SIG-M5 (cell line): ENCODE results near the gene SDCCAG8.

Source experiments
- DNase-seq: peaks from one replicate; lab custom pipeline; 2025; lab: John Stamatoyannopoulos, UW

The SDCCAG8 gene

DNA sequence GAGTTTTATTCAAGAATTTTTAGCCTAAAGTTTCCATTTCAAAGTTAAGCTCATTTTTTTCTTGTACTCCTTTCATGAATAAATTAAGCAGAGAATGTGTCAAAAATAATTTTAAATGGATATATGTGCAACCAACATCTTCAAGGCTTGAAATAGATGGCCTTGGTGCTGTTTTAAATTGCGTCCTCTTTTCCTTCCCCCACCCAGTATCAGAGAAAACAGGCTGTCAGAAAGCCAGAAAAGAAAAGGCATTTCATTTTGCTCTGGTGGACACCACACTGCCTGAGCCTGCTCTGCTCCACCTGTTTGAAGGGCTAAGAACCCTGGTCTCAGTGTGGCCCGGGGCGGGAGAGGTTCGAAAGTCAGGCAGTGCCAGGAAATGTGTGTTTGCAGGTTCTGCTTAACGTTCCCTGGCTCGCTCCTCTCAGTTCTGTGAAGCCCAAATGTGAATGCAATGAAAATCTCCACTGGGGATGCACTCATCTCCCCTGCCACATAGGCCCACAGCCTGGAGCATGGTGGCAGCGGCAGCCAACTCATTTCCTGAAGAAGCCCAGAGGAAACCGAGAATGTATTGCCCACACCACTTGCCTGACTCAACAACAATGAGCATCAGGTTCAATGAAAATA is 134.4 kb downstream of the SDCCAG8 start:
- no peak for DNase-seq

DNA sequence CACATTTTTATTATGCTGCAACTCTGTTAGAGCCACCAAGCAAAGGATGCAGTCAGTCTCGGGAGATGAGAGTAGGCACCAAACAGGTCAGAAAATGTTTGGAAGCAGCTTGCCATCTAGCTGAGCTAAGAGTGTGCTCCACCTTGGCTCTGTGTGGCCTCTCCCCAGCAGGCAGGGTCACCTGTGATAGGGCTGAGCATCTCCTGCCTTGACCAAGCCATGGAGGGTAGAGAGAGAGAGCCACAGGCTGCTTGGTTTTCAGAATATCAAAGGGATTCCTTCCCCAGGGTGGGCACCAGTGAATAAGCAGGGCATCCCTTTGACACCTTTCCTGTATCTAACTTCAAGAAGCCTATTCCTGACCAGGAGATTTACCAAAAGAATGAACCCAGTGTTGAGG is 135.5 kb downstream of the SDCCAG8 start:
- DNase-seq = no peak

DNA sequence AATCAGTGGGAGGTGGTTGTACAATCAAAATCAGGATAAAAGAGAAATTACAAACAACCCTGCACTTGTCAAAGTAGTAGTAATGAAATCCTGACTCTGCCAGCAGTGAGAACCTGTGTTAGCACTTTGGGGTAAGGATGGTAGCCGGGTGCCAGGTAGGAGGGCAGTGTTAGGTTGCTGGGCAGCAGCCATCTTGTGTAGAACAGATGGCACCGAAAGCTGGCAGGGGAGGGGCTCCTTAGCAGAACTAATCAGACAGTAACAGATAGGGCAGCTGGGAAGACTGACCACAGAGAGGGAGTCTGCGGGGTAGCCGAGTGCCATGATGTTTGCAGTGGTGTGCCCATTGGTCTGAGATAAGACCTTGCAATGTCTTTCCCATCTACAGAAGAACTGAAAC is 137.3 kb downstream of the SDCCAG8 start:
- DNase-seq = no peak

DNA sequence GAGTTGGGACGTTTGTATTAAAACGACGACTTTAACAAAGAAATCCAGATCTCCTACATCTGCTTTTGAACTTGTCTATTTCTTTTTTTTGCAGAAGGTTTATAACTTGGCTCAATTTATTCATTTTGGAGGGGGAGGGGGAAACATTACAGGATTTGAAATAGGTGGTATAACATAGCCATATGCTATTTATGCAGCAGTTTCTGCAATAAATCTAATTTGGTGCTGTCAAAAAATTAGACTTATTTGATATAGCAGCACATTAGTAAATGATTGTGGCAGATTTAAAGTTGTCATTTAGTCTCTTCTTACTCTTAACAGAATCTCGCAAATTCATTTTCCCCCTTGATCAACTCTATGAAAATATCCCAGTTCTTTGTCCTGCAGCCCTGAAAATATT is 138.2 kb downstream of the SDCCAG8 start:
- DNase-seq = no peak

DNA sequence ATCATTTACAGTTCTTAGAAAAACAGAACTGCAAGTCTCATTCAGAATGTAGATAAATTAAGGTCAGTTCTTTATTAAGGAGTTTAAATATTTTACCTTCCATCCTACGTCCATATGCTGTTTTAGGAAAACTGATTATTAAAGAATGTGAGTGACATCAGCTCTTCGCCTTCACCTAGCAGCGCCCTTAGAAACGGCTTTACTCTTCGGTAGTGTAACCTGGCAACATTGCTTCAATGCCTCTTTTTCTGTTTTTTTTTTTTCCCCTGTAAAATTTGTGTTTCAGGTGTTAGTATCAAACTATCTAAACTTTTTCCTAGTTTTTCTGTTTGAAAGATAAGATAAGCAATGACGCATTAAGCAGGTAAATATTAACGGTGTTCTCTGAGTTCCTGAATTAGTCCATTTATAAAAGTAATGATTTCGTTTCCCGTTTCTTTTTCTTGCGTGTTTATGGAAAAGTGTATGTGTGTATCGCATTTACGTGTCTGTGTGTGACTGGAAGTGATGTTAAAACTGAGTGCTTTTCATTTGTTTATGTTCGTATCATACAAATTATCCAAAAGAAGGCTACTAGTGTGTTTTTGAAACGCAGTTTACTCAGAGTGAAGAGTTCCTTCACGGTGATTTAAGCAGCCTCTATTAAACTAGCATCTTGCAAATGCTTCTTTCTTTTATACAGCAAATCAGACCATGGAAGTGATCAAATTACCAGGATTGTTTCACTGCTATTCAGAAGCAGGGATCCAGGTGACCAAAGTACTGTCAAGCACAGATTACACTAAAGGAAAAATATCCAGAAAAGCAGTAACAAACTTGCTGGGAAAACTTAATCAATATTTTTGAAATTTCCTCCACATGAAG is 139.0 kb downstream of the SDCCAG8 start:
- DNase-seq = no peak

DNA sequence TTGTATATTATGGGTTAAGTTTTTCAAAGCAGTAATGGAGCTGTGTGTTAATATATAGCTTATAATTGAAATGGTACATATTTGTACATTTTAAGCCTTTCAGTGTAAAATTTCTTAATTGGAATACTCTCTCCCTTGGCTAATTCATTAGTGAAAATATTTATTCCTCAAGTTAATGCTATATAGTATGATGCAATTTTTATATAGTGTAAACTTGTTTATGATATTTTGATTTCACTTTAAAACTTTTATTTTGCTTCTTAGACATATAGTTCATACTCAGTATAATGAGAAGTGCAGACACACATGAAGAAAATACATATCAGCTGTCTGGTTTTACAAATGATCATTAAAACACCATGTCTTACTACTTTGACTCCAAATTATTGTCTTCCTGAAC is 140.6 kb downstream of the SDCCAG8 start:
- no peak for DNase-seq

DNA sequence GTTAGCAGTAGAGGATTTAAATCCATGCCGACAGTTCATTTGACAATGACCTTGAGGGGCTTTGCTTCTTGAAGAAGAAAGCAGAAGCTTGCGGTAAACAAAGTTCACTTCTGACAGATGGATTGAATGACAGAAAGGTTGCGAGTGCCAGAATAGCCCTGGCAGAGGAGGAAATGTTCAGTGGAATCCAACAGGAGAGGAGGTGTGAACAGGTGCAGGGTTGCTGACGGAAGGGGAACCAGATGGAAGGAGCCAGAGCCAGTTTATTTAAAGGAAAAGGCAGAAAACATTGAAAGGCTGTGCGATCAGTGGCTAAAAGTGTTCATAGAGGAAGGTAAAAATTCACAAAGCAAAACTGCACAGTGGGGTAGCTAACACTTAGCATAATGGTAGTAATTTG is 141.0 kb downstream of the SDCCAG8 start:
- DNase-seq = no peak

DNA sequence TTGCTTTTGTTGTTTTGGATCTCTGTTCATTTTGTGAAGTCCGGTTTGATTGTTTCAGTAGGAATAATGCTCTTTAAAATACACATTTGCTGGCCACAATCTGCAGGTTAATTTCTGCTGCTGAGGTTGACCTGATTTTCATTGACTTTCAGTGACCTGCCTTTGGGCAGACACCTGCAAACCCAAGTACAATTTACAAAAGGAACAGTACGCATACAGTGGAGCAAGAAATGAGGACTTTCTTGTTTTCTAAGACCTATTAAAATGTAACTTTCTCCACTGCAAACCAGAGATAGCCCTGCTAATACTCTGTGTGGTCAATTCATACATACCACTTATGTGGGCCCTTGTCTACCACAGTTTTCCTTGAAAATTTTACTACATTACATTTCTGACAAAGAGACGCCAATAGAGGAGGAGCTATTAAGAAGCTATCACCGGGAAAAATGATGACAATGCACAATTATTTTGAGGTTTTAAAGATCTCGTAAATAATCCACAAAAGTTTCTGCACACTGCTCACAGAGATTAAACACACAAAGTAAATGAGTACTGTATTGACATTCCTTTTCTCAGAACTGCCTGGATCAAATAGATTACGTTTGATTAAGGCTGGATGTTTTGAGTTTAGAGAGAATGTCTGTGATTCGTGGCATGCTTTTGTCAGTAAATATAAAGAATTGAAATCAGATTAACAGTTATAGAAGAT is 141.9 kb downstream of the SDCCAG8 start:
- no peak for DNase-seq

DNA sequence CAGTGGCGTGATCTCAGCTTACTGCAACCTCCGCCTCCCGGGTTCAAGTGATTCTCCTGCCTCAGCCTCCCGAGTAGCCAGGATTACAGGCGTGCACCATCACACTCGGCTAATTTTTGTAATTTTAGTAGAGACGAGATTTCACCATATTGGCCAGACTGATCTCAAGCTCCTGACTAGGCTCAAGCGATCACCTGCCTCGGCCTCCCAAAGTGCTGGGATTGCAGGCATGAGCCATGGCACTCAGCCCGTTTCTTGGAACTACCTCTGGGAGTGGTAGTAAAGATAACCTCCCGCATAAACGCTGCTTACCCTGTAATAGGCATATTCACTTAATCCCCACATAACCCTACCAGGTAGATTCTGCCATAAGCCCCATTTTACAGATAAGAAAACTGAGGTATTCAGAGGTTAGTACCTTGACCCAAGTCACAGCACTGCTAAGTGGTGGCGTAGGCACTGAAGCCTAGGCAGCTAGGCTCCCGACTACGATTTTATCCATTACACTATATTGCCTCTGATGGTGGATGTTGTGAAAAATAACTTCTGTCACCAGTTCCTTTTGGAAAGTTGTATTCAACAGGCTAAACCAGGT is 143.8 kb downstream of the SDCCAG8 start:
- no peak for DNase-seq

DNA sequence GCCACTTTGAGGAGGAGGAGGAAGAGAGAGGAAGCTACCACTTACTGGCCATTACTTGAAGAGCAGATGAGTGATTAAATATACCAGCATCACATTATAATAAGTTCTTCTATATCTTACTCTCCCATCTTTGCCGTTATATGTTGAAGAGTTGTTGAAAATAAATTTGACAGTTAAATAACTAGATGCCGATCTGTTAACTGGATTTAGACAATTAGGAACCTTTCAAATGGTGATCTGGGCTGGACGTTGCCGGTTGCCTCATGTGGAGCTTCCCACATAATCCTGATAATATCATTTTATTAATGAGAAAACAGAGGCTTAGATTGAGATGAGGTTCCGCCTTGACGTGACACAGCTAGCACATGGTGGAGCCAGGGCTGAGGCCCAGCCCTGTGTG is 147.0 kb downstream of the SDCCAG8 start:
- no peak for DNase-seq

DNA sequence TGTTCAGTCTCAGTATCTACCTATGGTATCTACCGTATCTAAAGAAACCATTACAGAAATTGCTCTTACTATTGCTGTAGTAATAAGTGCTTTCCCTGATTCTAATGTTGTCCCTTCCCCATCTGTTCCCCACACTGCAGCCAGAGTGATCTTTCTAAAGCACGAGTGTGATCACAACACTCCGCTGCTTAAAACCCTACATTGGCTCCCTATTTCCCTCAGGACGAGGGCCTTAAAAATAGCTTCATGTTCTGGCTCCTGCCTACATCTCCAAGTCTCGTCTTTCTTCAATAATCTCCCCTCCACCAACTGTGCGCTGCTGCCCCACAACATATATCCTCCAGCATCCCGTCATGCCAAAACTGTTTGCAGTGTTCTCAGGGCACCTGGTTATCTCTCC is 150.6 kb downstream of the SDCCAG8 start:
- no peak for DNase-seq

DNA sequence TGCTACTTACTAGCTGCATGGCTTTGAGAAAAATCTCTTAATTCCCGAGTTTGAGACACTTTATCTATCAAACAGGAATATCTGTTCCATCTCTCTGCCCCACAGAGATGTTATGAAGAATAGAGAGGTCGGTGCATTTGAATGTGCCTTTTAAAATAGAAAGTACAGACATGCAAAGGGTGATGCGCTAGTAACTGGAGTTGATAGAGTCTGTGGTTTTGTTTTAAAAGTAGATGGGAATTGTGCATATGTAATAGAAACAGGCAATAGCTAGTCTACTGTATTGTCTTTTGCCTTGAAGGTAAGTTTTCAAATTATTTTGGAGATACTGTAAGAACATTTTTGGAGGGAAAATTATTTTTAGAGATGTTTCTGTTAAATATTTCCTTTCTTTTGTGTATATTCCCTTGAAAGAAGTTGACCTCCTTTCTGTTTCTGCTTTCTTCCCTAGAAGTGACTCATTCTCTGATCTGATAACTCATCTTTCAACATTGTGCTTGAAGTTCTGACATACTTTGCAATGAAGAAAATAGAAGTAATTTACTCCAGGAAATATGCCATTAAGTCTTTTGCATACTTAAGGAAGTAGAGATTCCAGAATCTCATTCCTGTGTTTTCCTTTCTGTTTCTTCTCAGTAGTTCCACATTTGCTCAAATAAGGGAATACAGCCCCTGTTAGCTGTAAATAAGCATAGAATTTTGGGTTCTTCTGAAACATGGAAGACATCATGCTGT is 151.6 kb downstream of the SDCCAG8 start:
- no peak for DNase-seq

DNA sequence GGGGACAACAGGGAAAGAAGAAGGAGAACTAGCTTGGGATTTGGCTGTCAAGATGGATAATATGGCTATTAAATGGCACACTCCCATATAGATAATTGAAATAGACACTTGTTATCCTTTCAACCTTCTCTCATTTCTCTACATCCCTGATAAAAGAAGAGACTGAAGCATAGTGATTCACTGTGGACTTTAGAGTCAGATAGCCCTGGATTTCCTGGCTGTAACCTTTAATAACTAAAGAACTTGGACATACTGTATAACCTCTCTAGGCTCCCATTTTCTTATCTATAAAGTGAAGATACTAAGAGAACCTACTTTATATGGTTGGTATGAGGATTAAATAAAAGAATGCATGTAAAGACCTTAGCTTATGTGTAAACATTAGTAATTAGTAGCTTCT is 152.6 kb downstream of the SDCCAG8 start:
- no peak for DNase-seq

DNA sequence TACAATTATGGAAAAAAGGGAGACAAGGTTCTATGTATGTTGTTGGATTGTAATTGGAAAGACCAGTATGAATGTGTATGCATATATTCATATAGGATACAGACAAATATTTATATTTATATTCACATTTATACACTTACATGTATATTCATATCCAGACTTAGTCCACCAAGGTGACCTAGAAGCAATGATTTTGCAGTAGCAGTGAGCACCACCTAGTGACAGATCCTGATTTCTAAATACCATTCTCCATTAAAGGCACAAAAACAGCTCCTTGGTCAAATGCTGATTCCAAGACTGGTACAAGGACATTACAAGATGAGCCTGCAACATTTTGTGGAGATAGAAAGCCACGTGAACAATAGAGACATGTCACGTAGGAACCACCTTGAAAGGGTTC is 153.4 kb downstream of the SDCCAG8 start:
- DNase-seq = no peak

DNA sequence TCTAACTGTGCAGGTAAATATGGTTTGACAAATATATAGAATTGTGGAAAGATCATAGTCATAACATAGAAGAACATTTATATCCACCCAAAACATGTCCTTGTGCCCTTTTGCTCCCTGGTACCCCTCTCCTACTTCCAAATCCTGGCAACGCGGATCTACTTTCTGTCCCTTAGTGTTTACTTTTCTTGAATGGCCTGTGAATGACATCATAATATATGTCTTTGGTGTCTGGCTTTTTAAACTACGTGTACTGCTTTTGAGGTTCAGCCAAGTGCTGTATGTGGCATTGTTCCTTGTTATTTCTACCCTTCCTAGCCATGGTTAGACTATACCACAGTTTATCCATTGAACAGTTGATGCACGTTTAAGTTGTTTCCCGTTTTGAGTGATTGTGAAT is 155.6 kb downstream of the SDCCAG8 start:
- no peak for DNase-seq

DNA sequence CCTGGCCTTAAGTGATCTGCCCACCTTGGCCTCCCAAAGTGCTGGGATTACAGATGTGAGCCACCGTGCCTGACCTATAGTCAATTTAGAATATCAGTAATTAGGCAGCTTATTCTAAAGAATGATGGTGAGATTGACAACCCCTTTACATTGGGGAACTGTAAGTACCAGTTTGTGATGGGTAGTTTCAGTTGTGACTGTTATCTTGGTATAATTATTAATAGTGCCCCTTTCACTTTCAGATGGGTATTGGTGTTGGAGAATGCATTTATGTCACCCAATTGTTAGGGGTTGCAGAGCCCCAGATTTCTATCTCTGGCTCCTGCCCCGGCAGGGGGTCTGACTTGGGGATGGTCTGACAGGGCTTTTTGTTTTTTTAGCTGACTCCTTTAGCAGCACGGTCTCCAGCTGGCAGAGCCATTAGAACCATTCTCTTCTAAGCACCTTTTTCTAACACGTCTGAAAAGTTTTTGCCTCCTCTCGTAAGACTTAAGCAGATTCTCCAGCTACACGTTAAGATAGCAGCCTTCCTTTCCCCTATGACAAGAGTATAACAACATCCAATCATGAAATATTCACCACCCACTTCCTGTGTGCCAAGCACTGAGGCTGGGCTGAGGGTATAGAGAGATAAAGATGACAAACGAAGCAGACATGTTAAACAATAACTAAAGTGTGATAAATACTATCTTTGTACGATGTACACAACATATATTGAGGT is 157.8 kb downstream of the SDCCAG8 start:
- DNase-seq = no peak

DNA sequence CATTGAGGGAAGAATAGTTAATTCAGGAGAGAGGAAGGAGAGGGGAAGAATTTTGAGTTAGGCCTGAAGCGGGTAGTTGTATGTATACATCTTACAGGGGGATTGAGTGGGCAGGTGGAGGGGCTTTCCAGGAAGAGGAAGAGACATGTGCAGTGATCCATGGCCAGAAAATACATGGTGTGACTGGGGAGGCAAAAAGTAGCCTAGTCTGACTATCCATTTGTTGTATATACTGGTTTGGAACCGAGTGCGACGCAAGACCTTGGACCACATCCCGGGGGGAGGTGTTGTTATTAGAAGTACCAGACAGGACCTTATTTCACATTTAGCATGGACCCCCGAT is 158.3 kb downstream of the SDCCAG8 start:
- DNase-seq = no peak

DNA sequence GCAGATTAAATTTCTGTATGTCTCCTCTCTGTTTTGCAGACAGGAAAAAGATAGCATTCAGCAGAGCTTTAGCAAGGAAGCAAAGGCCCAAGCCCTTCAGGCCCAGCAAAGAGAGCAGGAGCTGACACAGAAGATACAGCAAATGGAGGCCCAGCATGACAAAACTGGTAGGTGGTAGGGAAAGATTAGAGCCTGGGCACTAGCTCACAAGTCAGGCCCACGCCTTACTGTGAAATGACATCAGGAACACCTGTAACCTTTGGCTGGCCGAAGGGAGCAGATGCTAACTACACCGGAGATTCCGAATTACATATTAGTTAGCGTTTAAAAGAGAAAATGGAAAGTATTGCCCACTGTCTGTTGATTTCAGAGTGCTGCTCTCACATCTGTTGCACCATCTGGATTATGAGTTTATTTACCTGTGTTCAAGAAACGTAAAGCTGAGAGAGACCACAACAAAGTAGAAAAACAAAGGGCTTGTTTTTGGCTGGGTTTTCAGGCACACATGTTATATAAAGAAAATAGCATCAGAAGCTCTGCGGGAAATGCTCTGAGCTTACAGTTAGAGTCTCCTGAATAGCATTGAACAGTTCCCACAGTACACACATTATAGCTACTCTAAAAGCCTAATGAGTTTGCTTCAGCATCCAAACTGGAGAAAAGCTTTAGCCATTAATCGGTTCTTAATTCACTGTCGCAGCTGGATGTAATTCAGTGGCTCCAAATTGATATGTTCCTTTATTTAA is 160.0 kb downstream of the SDCCAG8 start:
- no peak for DNase-seq

DNA sequence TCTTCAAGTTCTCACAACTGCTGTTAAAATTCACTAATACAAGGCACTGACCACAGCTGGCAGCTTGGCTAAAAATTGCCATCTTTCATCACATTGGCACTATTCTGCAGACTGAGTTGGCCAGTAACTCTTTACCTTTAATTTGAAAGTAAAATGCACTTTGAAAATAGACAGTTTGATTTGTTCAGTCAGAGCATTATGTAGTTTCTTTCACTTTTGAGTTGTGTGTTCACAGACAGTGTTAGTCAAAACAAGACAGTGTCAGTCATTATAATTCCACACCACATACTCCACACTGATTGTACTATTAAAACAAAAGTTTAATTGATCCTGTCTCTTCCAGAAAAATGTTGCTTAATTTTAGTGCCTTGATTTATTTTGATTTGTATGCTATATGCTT is 160.7 kb downstream of the SDCCAG8 start:
- DNase-seq = no peak

DNA sequence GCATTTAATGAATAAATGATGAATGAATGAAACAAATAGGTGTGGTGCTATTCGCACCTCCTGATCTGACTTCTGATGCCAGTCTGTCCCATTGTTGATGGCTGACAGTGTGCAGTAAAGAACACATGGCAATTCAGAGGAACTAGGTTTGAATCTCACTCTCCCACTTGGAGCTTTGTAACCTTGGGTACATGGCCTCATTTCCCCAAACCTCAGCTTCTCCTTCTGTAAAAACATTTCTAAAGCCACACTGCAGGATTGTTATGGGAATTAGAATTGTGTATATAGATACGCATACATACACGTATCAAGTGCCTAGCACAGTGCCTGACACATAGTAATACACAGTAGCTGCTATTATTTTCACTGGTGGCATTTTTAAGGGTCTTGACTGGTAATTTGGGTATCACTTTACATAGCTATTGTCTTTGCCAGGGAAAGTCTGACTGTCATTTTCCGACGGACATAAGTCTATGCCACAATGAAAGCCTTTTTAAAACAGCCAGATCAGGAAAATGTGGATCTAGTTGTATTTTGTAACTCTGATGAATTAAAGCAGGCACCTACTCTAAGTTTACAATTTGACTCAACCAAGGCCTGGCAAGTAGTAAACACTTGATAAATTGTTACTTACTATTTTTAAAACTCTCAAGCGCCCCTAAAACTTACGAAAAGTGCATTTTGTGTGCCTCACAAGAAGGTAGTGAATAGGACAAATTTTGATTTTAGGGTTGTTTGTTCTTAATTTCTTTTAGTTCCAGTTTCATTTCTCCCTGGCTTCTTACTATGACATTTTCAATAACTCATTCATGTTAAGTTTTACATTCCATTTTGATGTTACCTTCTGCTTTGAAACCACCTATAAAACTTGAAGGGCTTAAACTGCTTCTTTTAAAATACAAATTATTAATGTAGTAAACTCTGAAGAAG is 164.4 kb downstream of the SDCCAG8 start:
- DNase-seq = no peak
